ENCODE results near the gene NAP1L2.
"Not testable (repeated sequence)": the region's sequence is repeated elsewhere in the genome, so short reads cannot be mapped to it uniquely, and the experiment has no call there.

NAP1L2 gene

DNA sequence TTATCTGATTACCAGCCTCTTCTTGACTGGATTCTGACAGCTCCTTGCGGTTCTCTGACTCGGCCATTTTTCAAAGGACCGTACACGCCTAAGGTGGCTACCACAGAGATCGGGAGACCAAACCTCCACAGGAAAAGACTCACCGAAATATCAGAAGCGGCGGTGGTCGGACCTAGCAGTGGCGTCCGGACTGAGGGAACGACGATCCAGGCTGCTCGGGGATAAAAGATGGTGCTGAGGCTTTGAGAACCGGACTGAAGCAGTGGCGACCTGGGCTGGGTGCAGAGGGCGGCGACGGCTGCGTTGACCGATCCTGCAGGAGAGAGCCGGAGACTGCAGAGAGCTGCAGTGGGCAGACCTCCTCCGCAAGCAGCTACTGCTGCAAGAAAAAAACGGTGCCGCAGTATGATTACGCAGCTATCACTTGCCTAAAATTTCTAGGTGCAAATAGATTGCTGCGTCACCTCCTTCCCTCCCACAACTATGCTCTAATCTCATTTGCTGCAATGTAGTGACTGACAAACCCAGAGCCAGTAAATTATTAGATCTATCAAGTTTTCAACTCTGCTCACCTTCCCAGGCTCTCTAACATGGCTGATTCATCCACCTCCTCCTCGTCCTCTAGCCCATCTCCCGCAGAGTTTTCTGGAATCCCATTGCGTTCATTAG, at the start of gene NAP1L2:
Gene NAP1L2, minus strand, starts transcription at position 426 of the 669 bp plus-strand sequence. Its CDS starts 359 bp downstream, at position 67.
- peak; percentile 23 for DNase-seq

- no peak for DNase-seq
These were observed 48.3 kb upstream of the NAP1L2 start for GRCh38 chrX:73262991-73263390.

GRCh38 chrX:73239242-73239641, 24.6 kb upstream of the NAP1L2 start:
- no peak for DNase-seq

DNA sequence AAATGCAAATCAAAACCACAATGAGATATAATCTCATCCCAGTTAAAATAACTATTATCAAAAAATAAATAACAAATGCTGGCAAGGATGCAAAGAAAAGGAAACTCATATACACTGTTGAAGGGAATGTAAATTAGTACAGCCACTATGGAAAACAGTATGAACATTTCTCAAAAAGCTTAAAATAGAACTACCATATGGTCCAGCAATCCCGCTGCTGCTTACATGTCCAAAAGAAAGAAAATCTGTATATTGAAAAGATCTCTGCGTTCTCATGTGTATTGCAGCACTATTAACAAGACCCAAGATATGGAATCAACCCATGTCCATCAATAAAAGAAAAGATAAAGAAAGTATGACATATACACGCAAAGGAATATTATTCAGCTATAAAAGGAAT, 3.0 kb upstream of the NAP1L2 start:
- DNase-seq: no peak

DNA sequence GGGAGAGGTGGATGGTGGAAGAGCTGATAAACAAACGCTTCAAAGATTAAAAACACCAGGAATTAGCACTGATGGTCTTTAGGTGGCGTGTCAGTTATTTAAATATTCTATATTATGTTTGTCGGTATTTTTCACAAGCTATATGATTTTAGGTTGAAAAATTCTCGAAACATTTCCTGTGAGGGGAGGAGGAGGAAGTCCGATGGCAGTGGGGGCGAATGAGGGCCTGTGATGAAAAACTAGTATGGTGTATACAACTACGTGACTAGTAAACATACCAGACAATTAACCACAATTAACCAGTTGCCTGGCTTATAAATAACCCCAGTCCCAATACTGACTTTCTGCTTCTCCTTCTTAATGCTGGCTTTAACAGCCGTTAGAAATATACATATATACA, 595 bp upstream of the NAP1L2 start:
- no peak for DNase-seq

DNA sequence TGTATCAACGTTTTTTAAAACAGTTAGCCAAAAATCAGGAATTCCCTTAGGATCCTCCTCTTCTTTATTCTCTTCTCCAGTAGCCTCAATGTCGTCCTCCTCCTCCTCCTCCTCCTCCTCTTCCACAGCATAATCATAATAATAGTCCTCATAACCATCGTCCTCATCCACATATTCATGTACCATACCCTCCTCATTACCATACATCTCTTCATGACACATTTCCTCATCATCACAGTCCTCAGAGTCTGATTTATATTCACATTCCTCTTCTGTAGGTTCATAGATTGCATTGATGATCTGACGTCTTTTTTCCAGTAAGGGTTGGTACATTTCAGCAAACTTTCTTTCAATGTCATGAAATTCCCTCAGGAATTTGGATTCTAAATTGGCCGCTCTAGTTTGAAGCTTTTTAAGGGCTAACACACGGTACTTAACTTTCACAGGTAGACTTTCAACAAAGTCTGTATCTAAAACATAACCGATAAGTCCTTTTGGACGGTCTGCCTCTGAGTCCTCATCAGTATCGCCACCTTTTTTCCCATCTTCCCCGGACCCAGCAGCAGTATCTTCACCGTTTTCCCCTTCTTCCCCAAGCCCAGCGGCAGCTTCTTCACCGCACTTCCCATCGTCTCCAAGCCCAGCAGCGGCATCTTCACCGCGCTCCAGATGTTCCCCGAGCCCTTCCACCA, 771 bp downstream of the NAP1L2 start:
- no peak for DNase-seq

- no peak for DNase-seq
These were observed 8.3 kb downstream of the NAP1L2 start for GRCh38 chrX:73206366-73206765.

DNA sequence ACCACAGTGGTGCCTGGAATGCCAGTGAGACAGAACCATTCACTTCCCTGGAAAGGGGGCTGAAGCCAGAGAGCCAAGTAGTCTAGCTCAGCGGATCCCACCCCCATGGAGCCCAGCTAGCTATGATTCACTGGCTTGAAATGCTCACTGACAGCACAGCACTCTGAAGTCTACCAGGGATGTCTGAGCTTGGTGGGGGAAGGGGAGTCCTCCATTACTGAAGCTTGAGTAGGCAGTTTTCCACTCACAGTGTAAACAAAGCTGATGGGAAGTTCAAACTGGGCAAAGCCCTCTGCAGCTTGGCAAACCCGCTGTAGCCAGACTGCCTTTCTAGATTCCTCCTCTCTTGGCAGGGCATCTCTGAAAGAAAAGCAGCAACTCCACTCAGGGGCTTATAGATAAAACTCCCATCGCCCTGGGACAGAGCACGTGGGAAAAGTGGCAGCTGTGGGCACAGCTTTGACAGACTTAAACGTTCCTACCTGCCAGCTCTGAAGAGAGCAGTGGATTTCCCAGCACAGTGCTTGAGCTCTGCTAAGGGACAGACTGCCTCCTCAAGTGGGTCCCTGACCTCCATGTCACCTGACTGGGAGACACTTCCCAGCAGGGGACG, 32.0 kb downstream of the NAP1L2 start:
- no peak for DNase-seq

GRCh38 chrX:73168945-73169344, 45.7 kb downstream of the NAP1L2 start:
- not testable (repeated sequence) for DNase-seq
